Hepatocyte (in vitro differentiated cells): ENCODE measurements around the gene NXN.

Experiments
- EZH2 ChIP-seq: fragments of 200-600 bp; sonication (generic); IDR thresholded peaks from 2 replicates; pipeline ENCODE4 v1.6.1; 2016; ENCODE audit warnings: antibody characterized with exemption, mild to moderate bottlenecking, borderline replicate concordance
- EZH2phosphoT487 ChIP-seq: fragments of 200-600 bp; sonication (generic); IDR thresholded peaks from one replicate; pipeline ENCODE4 v1.6.1; 2018; ENCODE audit warnings: antibody characterized with exemption, mild to moderate bottlenecking, low read depth, moderate library complexity; ENCODE audit not compliant: unreplicated experiment, severe bottlenecking
- TF ChIP-seq, protein P1 (sequence below): fragments of 200-600 bp; sonication (generic); IDR thresholded peaks from 2 replicates; pipeline ENCODE4 v1.5.1; 2016; ENCODE audit warnings: antibody characterized with exemption, mild to moderate bottlenecking; ENCODE audit not compliant: poor library complexity

DNA sequence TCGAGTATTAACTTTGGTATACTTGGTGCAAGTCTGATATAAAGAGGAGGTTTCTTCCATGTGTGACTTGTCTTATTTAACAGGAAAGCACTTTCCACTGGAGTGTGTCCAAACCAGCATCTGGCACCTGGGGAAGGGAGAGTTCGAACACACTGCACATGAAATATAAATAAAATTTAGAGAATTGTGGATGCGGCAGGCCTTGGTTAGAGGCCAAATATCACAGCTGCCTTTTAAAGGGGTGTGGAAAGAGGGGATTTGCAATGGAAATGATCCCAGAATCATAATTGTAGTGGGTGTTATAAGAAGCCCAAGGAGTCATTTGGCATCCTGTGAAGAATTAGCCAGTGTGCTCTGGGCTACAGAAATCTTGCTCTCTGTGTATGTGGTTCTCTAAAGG lies 4.3 kb upstream of the NXN start:
- TF ChIP-seq, protein P1, sequence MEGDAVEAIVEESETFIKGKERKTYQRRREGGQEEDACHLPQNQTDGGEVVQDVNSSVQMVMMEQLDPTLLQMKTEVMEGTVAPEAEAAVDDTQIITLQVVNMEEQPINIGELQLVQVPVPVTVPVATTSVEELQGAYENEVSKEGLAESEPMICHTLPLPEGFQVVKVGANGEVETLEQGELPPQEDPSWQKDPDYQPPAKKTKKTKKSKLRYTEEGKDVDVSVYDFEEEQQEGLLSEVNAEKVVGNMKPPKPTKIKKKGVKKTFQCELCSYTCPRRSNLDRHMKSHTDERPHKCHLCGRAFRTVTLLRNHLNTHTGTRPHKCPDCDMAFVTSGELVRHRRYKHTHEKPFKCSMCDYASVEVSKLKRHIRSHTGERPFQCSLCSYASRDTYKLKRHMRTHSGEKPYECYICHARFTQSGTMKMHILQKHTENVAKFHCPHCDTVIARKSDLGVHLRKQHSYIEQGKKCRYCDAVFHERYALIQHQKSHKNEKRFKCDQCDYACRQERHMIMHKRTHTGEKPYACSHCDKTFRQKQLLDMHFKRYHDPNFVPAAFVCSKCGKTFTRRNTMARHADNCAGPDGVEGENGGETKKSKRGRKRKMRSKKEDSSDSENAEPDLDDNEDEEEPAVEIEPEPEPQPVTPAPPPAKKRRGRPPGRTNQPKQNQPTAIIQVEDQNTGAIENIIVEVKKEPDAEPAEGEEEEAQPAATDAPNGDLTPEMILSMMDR, result no peak
- TF ChIP-seq EZH2 (no peak), EZH2phosphoT487 (no peak)
